ENCODE results near the gene HPX. TPM values are rescaled to one million over a fixed set of nuclear protein-coding genes. Genes with fewer than 3 reads are reported as not detected.

HPX gene
- total RNA-seq, 1 donor from 2014 or later = 6.1 TPM

DNA sequence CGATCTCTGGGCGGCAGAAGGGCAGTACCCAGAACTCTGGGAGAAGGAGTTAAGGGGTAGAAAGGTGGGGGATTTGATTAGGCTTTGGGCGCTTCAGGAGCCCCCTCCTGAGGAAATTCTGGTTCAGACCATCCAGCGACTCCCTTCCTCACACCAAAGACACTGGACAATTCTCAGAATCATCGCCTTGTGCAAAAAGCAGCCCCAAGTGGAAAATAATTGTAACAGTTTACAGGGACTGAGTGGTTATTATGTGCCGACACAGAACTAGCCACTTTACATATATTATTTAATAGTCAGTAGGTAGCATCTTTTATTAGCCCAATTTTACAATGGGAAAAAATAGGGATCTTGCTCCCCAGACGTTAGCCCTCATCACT lies 33.6 kb upstream of the HPX start:
- Mint-ChIP-seq H3K4me3 (ENCODE audit: low read depth) (peak overlapping the region; percentile 82), H3K36me3 (ENCODE audit: insufficient read depth) (peaks cover 12% of the 10 kb centered on the region), H3K4me1 (ENCODE audit: low read depth) (peaks cover 17% of the 10 kb centered on the region), H3K9me3 (ENCODE audit: low read depth) (no peaks in the 10 kb centered on the region), H3K27ac (peak overlapping the region; percentile 94), H3K27me3 (peaks cover 10% of the 10 kb centered on the region)
- no peak for DNase-seq (ENCODE audit: low spot score, unreplicated experiment)
- TF ChIP-seq, protein P1, sequence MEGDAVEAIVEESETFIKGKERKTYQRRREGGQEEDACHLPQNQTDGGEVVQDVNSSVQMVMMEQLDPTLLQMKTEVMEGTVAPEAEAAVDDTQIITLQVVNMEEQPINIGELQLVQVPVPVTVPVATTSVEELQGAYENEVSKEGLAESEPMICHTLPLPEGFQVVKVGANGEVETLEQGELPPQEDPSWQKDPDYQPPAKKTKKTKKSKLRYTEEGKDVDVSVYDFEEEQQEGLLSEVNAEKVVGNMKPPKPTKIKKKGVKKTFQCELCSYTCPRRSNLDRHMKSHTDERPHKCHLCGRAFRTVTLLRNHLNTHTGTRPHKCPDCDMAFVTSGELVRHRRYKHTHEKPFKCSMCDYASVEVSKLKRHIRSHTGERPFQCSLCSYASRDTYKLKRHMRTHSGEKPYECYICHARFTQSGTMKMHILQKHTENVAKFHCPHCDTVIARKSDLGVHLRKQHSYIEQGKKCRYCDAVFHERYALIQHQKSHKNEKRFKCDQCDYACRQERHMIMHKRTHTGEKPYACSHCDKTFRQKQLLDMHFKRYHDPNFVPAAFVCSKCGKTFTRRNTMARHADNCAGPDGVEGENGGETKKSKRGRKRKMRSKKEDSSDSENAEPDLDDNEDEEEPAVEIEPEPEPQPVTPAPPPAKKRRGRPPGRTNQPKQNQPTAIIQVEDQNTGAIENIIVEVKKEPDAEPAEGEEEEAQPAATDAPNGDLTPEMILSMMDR (IDR thresholded peaks at IDR 0.05; ENCODE audit: unreplicated experiment) = no peak

DNA sequence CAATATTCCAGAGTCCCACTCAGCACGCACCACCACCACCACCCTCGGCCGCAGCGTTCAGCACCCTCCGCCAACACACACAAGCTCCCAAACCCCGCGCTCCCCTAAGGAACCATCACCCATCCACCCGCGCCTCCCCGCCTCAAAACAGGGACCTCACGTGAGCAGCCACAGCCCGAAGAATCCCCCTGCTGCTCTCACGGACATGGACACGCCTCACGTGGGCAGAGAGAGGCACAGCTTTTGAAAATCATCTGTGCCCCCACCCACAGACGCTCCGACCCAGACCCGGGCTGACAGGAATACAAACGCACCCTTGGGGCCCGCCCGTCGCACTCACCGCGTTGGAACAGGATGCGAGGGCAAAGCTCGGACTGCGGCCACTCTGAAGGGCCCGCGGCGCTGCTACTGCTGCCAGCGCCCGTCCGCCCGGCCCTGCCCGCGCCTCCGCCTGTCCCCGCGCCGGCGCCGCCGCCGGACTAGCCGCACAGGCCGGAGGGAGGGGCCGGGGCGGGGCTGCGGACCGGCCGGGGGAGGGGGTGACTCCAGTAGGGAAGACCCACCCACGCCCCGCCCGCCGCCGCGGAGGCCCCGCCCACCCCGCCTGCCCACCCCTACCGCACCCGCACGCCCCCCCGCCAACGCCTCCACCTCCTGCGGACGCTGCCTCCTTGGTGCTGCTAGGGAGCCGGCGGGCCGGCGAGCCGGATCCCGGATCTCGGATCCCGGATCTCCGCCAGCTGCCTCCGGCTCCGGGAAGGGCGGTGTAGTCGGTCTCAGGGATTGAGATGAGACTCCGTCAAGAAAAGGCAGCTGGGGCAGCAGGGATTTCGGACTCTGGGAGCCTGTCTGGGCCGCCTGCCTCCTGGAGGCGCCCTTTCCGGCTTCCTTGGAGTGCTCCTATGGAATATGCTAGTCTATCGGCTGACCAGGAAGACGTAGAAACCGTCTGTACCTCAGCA lies 32.9 kb upstream of the HPX start, which contains the start of gene TRIM3:
Gene TRIM3 (minus strand): TSS at position 491 of the 962 bp plus-strand sequence. CDS start 8,246 bp downstream, outside the sequence.
- Mint-ChIP-seq H3K36me3 (ENCODE audit: insufficient read depth) (peaks cover 9% of the 10 kb centered on the region), H3K4me3 (ENCODE audit: low read depth) (peak within 1 kb of the TSS; percentile 82), H3K27ac (peak within 1 kb of the TSS; percentile 94), H3K9me3 (ENCODE audit: low read depth) (no peaks in the 10 kb centered on the region), H3K4me1 (ENCODE audit: low read depth) (peaks cover 16% of the 10 kb centered on the region), H3K27me3 (peaks cover 10% of the 10 kb centered on the region)
- peak; percentile 84 for DNase-seq (ENCODE audit: low spot score, unreplicated experiment)
- TF ChIP-seq, protein P1 (IDR thresholded peaks at IDR 0.05; ENCODE audit: unreplicated experiment) = peak; percentile 3

DNA sequence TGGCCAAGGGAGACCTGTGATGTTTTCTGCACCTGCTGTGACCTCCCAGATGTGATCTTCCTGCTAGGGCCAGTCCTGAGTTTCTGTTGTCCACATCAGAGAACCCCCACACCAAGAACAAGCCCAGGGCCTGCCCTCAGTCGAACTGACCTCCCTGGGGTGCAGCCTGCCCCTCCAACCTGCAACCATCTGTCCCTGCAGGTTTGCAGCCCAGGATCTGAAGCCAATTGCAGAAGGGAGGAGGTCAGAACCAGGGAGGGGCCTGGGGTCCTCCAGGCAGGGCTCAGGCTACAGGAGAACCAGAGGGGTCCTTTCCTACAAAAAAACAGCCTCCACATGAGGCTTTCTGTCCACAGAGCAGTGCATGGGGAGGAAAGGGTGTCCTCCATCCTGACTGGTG lies 32.1 kb upstream of the HPX start:
- DNase-seq (ENCODE audit: low spot score, unreplicated experiment) = no peak
- Mint-ChIP-seq H3K27ac (no peak overlapping the region), H3K36me3 (ENCODE audit: insufficient read depth) (peaks cover 7% of the 10 kb centered on the region), H3K4me1 (ENCODE audit: low read depth) (peaks cover 16% of the 10 kb centered on the region), H3K27me3 (peaks cover 10% of the 10 kb centered on the region), H3K9me3 (ENCODE audit: low read depth) (no peaks in the 10 kb centered on the region), H3K4me3 (ENCODE audit: low read depth) (peak overlapping the region; percentile 70)
- TF ChIP-seq, protein P1 (IDR thresholded peaks at IDR 0.05; ENCODE audit: unreplicated experiment) = no peak

DNA sequence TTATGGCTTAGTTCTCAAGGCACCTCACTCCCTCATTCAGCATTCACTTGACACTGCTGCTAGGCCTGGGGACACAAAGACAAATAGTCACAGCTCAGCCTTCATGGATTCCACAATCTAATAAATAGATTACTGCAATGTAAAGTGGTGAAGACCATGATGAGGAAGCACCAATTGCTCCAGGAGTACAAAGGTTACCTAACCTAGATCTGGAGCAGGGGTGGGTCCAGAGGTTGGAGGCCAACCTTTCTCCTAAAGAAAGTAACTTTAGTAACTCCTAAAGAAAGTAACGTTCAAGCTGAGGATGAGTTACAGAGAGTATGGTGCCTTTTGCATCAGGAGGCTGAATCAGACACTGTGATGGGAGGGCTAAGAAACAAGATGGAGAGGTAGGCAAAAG lies 28.8 kb upstream of the HPX start:
- H3K36me3 Mint-ChIP-seq (ENCODE audit: insufficient read depth) = no peaks in the 10 kb centered on the region
- peaks cover 10% of the 10 kb centered on the region for H3K27me3 Mint-ChIP-seq
- TF ChIP-seq, protein P1 (IDR thresholded peaks at IDR 0.05; ENCODE audit: unreplicated experiment) = no peak
- no peaks in the 10 kb centered on the region for H3K9me3 Mint-ChIP-seq (ENCODE audit: low read depth)
- peaks cover 27% of the 10 kb centered on the region for H3K4me1 Mint-ChIP-seq (ENCODE audit: low read depth)
- no peak for DNase-seq (ENCODE audit: low spot score, unreplicated experiment)
- H3K27ac Mint-ChIP-seq = no peak overlapping the region
- H3K4me3 Mint-ChIP-seq (ENCODE audit: low read depth) = no peak overlapping the region

DNA sequence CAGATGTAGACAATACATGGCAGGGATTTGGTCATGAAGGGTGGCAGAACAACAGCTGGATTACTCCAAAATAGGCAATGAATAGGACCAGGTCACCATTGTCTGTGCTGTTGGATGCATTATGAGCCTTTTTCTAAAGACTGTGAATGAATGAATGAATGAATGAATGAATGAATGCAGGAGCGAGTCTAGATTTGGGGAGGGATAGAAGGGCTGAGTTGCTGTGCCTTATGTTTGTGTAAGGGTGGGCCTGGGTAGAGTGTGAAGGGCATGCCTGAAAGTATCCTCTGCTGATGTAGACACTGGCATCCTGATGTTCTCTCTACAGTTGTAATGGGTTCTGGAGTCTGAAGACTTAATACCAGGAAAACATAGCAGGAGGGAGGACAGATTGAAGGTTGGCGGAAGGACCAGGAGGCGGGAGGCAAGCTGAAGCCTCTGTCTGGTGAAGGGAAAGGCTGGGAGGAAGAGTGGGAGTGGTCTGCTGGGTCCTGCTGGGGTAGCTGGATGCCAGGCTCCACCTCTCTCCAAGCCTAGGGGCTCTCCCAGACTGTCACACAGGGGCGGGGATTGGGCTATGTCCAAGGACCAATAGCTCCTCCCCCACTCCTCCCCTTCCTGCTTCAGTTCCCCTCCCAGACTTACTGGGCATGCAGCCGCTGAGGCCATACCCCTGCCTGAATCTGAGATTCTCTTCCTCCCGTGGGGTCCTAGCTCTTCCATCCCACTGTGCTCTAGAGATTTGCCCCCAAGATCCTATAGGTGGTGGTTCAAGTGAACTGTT lies 28.1 kb upstream of the HPX start:
- Mint-ChIP-seq H3K27me3 (peaks cover 10% of the 10 kb centered on the region), H3K36me3 (ENCODE audit: insufficient read depth) (no peaks in the 10 kb centered on the region), H3K27ac (no peak overlapping the region), H3K4me3 (ENCODE audit: low read depth) (no peak overlapping the region), H3K4me1 (ENCODE audit: low read depth) (peaks cover 24% of the 10 kb centered on the region), H3K9me3 (ENCODE audit: low read depth) (no peaks in the 10 kb centered on the region)
- TF ChIP-seq, protein P1 (IDR thresholded peaks at IDR 0.05; ENCODE audit: unreplicated experiment) = no peak
- peak; percentile 40 for DNase-seq (ENCODE audit: low spot score, unreplicated experiment)
